ENCODE data around the gene POTEJ. TPM values are rescaled to one million over a fixed set of nuclear protein-coding genes. Genes with fewer than 3 reads are reported as not detected.
A peak's percentile ranks its signal among the peaks of the same experiment; 100 is the strongest.
"Not testable (repeated sequence)": the region's sequence is repeated elsewhere in the genome, so short reads cannot be mapped to it uniquely, and the experiment has no call there.

The POTEJ gene
- total and polyA plus RNA-seq, 8 donors: 0.06 to 0.19 (median 0.07) TPM; not detected in 4

DNA sequence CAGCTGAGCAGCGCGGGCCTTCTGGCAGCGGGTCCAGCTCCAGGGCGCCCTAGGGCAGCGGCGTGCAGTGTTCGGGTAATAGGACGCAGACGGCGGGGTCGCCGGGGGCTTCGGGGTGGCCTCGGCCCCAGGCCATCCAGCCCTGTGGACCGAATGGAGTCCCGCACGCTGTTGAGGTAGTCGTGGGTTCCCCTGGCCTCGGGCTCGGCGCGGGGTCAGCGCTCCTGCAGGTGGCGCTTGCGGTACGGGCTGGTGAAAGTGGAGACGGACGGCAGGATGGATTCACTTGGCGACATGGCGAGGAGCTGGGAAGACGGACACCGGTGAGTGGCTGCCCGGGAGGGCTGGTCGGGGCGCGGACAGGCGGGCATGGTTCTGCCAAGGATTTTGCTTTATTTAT, 82.2 kb downstream of the POTEJ start:
- TF ChIP-seq, protein P1, sequence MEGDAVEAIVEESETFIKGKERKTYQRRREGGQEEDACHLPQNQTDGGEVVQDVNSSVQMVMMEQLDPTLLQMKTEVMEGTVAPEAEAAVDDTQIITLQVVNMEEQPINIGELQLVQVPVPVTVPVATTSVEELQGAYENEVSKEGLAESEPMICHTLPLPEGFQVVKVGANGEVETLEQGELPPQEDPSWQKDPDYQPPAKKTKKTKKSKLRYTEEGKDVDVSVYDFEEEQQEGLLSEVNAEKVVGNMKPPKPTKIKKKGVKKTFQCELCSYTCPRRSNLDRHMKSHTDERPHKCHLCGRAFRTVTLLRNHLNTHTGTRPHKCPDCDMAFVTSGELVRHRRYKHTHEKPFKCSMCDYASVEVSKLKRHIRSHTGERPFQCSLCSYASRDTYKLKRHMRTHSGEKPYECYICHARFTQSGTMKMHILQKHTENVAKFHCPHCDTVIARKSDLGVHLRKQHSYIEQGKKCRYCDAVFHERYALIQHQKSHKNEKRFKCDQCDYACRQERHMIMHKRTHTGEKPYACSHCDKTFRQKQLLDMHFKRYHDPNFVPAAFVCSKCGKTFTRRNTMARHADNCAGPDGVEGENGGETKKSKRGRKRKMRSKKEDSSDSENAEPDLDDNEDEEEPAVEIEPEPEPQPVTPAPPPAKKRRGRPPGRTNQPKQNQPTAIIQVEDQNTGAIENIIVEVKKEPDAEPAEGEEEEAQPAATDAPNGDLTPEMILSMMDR (IDR thresholded peaks at IDR 0.05): peak in 1 of 4 donors; percentile 17
- H3K4me1 ChIP-seq; H3K27me3 ChIP-seq; FAIRE-seq; H3K36me3 ChIP-seq; intact Hi-C loops (cut with DNase I); H3K9me3 ChIP-seq; H3K27ac ChIP-seq: not testable (repeated sequence)
- DNase-seq: peak; percentile 64 to 88 (median 70)
- WGBS, 2 donors: 1 to 5% methylated on average over 22 to 36 of the region's 37 CpGs
- peak overlapping the region in 2 of 4 donors; percentile 30 for H3K4me3 ChIP-seq
- ATAC-seq: peak; percentile 71 to 86 (median 84)

DNA sequence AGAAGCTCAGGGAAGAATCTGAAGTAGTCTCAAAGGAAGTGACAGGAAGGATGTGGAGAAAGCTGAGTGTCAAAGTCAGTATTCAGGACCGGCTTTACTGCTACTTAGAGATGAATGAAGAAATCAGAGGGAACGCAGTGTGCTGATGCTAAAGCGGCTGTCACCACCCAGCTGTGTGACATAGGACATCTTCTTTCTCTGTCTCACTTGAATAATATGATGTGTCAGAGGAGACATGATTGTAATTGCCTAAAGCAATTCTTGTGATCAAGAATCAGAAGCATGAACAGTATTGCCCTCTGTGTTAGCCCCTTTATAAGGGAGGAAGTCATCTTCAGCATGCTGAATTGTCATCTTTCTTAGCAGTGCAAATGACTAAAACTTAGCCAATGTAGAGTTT, 92.0 kb downstream of the POTEJ start:
- H3K27me3 ChIP-seq; H3K36me3 ChIP-seq; H3K27ac ChIP-seq; H3K4me1 ChIP-seq; intact Hi-C loops (cut with DNase I); H3K9me3 ChIP-seq; ATAC-seq; FAIRE-seq; H3K4me3 ChIP-seq; DNase-seq: not testable (repeated sequence)
- WGBS, 2 donors: 74 to 92% methylated on average over 3 of the region's 3 CpGs

Other genes starting within 250 kb of the POTEJ start
- under 1 TPM; 0.08 to 0.24 (median 0.11) TPM for gene POTEI, start 102.1 kb upstream of the POTEJ start, total RNA-seq
- under 1 TPM; 0.26 to 0.30 TPM for gene POTEI, start 102.1 kb upstream of the POTEJ start, polyA plus RNA-seq
- under 1 TPM in 1 of 6 donors, not detected in 5; 0.55 TPM for gene CFC1B, start 90.2 kb upstream of the POTEJ start, total RNA-seq
- 1 to 10 TPM; 1.7 to 3.1 TPM for gene CFC1B, start 90.2 kb upstream of the POTEJ start, polyA plus RNA-seq
- 10 to 100 TPM in 3 of 6 donors, 1 to 10 TPM in 3; 3.0 to 64.6 (median 10.5) TPM for gene CFC1, start 11.9 kb upstream of the POTEJ start, total RNA-seq
- 100 to 1,000 TPM; 207 to 385 TPM for gene CFC1, start 11.9 kb upstream of the POTEJ start, polyA plus RNA-seq
- under 1 TPM; 0.14 to 0.52 (median 0.22) TPM for gene GPR148, start 117.6 kb downstream of the POTEJ start, total RNA-seq
- gene GPR148, start 117.6 kb downstream of the POTEJ start, polyA plus RNA-seq: 1 to 10 TPM in 1 of 2 donors, under 1 TPM in 1; 0.61 to 1.2 TPM
- gene AMER3, start 144.1 kb downstream of the POTEJ start, total RNA-seq: 1 to 10 TPM in 1 of 6 donors, under 1 TPM in 5; 0.25 to 1.6 (median 0.51) TPM
- gene AMER3, start 144.1 kb downstream of the POTEJ start, polyA plus RNA-seq: 1 to 10 TPM in 1 of 2 donors, under 1 TPM in 1; 0.99 to 2.1 TPM
- gene ARHGEF4, start 225.5 kb downstream of the POTEJ start, total RNA-seq: 10 to 100 TPM; 16.3 to 24.1 (median 18.5) TPM
- 10 to 100 TPM; 31.6 to 58.2 TPM for gene ARHGEF4, start 225.5 kb downstream of the POTEJ start, polyA plus RNA-seq